Measurements from ENCODE around the gene BRF1.
"Not testable (repeated sequence)": the region's sequence is repeated elsewhere in the genome, so short reads cannot be mapped to it uniquely, and the experiment has no call there.

The BRF1 gene

GRCh38 chr14:105315941-105316576 lies 15.3 kb upstream of the BRF1 start:
- no peak for DNase-seq (ENCODE audit: low read depth in 2 of 2)

GRCh38 chr14:105315211-105315721 lies 14.5 kb upstream of the BRF1 start:
- no peak for DNase-seq (ENCODE audit: low read depth in 2 of 2)

- peak; percentile 48 to 58 for DNase-seq (ENCODE audit: low read depth in 2 of 2)
Observed at GRCh38 chr14:105314287-105315200, 13.7 kb upstream of the BRF1 start, which contains the start of gene PACS2. PACS2 (plus strand) TSS chr14:105314748; CDS start chr14:105314919, 171 bp downstream.

DNA sequence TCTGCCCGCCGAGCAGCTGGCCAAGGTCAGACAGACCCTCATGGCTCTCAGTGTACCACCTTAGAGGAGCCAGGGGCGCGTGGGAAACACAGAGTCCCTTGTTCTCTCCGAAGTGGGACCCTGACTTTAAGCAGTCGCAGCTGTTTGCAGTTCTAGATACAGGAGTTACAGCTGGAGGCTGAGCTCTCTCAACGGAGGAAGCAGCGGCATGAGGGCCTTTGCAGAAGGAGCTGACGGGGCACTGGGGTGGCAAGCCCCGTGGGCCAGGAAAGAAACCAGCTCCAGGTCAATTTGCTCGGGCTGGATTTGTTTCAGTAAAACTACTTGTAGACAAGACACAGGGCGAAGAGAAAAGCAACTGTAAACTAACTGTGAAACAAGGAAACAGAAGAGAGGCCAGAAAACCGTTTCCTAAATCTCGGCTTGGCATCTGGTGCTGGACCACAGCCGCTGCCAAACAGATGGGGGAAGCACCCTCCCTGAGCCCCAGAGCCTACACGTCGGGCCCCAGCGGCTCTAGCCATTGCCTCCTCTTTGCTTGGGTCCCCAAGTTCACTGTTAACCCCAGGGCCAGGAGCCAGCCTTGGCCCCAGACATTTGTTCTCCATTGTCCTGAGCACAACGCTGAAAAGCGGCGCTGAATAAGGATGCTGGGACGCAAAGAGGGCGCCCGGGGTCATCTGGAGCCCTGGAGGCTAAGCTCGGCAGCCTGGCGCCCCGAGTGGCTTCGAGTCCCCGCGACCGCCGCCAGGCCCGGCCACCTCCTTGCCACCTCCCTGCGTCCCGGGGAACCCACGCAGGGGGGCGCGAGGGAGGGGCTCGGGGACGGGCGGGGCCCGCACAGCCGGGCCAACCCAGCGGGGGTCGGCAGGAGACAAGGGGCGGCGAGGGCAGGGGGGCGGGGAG lies 12.8 kb upstream of the BRF1 start:
- no peak for DNase-seq (ENCODE audit: low read depth in 2 of 2)

- no peak for DNase-seq (ENCODE audit: low read depth in 2 of 2)
Observed at GRCh38 chr14:105312973-105313372, 12.2 kb upstream of the BRF1 start.

GRCh38 chr14:105311838-105312237 lies 11.0 kb upstream of the BRF1 start:
- no peak for DNase-seq (ENCODE audit: low read depth in 2 of 2)

GRCh38 chr14:105309371-105309770 lies 8.6 kb upstream of the BRF1 start:
- DNase-seq (ENCODE audit: low read depth in 2 of 2): no peak

GRCh38 chr14:105307052-105307727 lies 6.4 kb upstream of the BRF1 start:
- no peak for DNase-seq (ENCODE audit: low read depth in 2 of 2)

DNA sequence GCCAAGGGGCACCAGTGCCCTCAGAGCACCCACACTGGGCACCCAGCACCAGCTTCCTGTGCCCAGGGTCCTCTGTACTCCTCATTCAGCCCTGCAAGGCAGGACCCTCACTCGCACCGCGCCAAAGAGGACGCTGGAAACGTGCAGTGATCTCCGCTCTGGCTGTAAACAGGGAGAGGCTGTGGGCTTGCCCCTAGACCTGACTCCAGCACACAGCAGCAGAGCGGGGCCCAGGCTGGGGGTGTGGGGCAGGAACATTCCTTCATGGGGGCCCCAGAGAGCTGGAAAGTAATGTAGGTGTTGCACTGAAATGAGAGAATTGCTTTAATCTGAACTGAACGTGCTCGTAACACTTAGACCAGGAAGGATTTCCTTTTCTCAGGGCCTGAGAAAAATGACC lies 5.0 kb upstream of the BRF1 start:
- no peak for DNase-seq (ENCODE audit: low read depth in 2 of 2)

DNA sequence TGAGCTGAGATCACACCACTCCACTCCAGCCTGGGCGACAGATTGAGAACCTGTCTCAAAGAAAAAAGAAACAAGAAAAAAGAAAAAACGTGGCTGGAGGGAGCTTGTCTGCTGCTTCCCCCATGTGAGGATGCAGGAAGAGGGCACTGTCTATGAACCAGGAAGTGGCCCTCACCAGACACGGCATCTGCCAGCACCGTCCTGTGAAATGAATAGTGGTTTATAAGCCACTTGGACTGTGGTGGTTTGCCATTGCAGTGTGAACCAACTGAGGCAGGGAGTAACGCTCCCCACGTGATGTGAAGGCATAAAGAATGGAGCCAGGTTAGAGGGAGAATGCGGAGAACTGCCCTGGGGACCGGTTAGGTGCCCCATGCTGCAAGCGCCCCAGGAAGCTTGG lies 4.5 kb upstream of the BRF1 start:
- no peak for DNase-seq (ENCODE audit: low read depth in 2 of 2)

DNA sequence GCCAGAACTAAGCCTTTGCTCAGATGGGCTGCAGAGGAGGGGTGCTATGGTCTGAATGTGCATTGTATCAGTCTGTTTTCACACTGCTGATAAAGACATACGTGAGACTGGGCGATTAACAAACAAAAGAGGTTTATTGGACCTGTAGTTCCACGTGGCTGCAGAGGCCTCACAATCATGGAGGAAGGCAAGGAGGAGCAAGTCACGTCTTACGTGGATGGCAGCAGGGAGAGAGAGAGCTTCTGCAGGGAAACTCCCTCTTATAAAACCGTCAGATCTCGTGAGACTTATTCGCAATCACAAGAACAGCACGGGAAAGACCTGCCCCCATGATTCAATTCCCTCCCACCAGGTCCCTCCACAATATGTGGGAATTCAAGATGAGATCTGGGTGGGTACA lies 3.8 kb upstream of the BRF1 start:
- no peak for DNase-seq (ENCODE audit: low read depth in 2 of 2)

GRCh38 chr14:105303949-105304348 lies 3.1 kb upstream of the BRF1 start:
- no peak for DNase-seq (ENCODE audit: low read depth in 2 of 2)

GRCh38 chr14:105301915-105302249 lies 1.1 kb upstream of the BRF1 start:
- DNase-seq (ENCODE audit: low read depth in 2 of 2): not testable (repeated sequence)

- peak; percentile 96 to 100 for DNase-seq (ENCODE audit: low read depth in 2 of 2)
Observed at GRCh38 chr14:105301103-105301914, 508 bp upstream of the BRF1 start.

DNA sequence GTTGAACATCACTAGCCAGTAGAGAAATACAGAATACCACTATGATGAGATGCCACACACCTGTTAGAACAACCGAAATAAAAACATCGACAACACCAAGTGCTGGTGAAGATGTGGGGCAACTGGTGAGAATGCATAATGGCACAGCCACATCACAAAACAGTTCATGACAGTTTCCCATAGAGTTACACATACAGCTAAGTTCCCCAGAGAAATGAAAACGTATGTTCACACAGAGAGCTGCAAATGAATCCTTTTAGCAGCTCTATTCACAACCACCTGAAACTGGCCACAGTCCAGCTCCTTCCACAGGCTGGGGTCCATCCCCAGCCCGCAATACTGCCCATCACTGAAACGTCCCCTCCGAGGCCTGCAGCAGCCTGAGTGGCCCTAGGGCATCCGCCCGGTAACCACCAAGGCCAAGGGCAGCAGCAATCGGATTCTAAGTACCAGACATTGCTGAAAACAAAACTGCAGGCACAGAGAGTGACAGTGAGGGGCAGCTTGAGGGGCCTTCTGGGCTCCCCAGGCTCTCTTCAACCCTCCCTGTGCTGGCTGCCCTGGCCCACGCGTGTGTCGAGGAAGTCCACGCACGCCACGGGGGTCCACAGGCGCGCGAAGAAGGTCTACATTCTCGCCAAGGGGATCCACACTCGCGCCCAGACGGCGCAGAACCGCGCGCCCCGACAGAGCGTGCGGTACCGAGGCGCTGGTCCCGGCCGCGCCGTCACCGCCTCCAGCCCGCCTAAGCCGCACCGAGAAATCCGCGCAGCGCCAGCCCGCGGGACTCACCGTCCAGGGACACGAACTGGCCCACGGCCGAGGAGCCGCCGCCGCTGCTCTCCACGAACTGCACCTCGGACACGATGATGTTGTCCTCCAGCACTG lies 903 bp downstream of the BRF1 start:
- DNase-seq (ENCODE audit: low read depth in 2 of 2): peak in 1 of 2 experiments; percentile 16

- DNase-seq (ENCODE audit: low read depth in 2 of 2): not testable (repeated sequence)
Observed at GRCh38 chr14:105297311-105297710, 3.5 kb downstream of the BRF1 start.

- peak in 1 of 2 experiments; percentile 36 for DNase-seq (ENCODE audit: low read depth in 2 of 2)
Observed at GRCh38 chr14:105294142-105294597, 6.6 kb downstream of the BRF1 start.

GRCh38 chr14:105292826-105293711 lies 7.7 kb downstream of the BRF1 start:
- no peak for DNase-seq (ENCODE audit: low read depth in 2 of 2)

Data from stimulated activated CD4-positive, alpha-beta T cell treated with anti-CD3 and anti-CD28 coated beads, Interleukin-12 subunit alpha, Interleukin-12 subunit beta, amount 100 ng/mL, for 24 hours (primary cell).